Peyer's patch (tissue), 4 donors: ENCODE measurements around the gene PTX4.

Experiments used
- CTCF ChIP-seq, 6 experiments: fragments of 450-650 bp in 4 of 6; fragments of 200-600 bp in 2 of 6; sonication (generic) in 1 of 6; IDR thresholded peaks; one replicate each; pipeline ENCODE4 v1.5.1; 2017 to 2019; ENCODE audit warnings: antibody characterized with exemption in 6 of 6, mild to moderate bottlenecking in 3 of 6, moderate library complexity in 1 of 6
- POLR2A ChIP-seq, 2 donors: fragments of 450-650 bp; IDR thresholded peaks; one replicate each; pipeline ENCODE4 v1.5.1; 2017; ENCODE audit warnings: antibody characterized with exemption in 2 of 2, mild to moderate bottlenecking in 2 of 2, moderate library complexity in 2 of 2

- TF ChIP-seq CTCF (IDR thresholded peaks at IDR 0.05) = no peak
- TF ChIP-seq POLR2A (IDR thresholded peaks at IDR 0.05) = no peak
Observed at GRCh38 chr16:1464894-1465566, 23.7 kb downstream of the PTX4 start.
